Fibroblast of lung (primary cell): ENCODE measurements around the gene DGCR8.

Source experiments
- EZH2 ChIP-seq: IDR thresholded peaks from 2 replicates; pipeline ENCODE4 v1.5.1; 2012; ENCODE audit warnings: low read length, control low read depth, mild to moderate bottlenecking; ENCODE audit errors: missing control alignments
- TF ChIP-seq, protein P1 (sequence below), 2 donors: IDR thresholded peaks in 1 of 2; conservative IDR thresholded peaks in 1 of 2; 1 replicate in 1 of 2; 2 replicates in 1 of 2; pipeline ENCODE4 v1.5.1; 2011 to 2012; ENCODE audit warnings: low read length in 2 of 2, control low read depth in 1 of 2, inconsistent platforms in 1 of 2, low read depth in 1 of 2, mild to moderate bottlenecking in 1 of 2

DNA sequence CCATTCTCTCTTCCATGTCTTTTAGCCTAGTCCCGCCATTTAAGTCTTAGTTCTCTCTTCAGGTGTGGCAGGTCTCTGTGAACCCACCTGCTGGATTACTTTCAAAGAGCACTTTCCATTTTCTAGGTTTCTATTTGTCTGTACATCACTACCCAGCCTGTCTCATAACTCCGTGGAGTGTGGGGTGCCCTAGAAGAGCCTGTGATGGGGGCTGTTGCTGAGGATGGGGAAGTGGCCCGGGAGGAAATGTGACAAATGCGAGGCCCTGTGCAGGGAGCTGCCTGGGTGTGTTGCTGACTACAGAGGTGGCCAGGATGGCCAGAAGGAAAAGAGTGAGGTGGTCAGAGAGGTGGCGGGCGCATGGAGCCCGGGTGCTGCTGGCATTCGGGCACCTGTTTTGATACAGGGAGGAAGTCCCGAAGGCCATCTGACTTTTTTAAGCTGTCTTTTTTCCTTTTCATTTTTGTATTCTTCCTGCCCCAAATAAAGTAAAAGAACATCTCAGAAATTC lies 10.7 kb downstream of the DGCR8 start:
- TF ChIP-seq, protein P1, sequence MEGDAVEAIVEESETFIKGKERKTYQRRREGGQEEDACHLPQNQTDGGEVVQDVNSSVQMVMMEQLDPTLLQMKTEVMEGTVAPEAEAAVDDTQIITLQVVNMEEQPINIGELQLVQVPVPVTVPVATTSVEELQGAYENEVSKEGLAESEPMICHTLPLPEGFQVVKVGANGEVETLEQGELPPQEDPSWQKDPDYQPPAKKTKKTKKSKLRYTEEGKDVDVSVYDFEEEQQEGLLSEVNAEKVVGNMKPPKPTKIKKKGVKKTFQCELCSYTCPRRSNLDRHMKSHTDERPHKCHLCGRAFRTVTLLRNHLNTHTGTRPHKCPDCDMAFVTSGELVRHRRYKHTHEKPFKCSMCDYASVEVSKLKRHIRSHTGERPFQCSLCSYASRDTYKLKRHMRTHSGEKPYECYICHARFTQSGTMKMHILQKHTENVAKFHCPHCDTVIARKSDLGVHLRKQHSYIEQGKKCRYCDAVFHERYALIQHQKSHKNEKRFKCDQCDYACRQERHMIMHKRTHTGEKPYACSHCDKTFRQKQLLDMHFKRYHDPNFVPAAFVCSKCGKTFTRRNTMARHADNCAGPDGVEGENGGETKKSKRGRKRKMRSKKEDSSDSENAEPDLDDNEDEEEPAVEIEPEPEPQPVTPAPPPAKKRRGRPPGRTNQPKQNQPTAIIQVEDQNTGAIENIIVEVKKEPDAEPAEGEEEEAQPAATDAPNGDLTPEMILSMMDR (conservative IDR thresholded peaks at IDR 0.05 in 1 of 2, IDR thresholded peaks at IDR 0.05 in 1 of 2; ENCODE audit: low read depth in 1 of 2, low read length in 2 of 2), result no peak
- no peak for TF ChIP-seq EZH2
